HG03432 (cell line): ENCODE data around the gene SLC6A20.

Source experiments
- ATAC-seq: cut with Tn5 transposase; IDR thresholded peaks from one replicate; pipeline ENCODE4 v1.9.1; 2021; ENCODE audit warnings: mild to moderate bottlenecking, moderate library complexity; ENCODE audit not compliant: unreplicated experiment

SLC6A20 gene

DNA sequence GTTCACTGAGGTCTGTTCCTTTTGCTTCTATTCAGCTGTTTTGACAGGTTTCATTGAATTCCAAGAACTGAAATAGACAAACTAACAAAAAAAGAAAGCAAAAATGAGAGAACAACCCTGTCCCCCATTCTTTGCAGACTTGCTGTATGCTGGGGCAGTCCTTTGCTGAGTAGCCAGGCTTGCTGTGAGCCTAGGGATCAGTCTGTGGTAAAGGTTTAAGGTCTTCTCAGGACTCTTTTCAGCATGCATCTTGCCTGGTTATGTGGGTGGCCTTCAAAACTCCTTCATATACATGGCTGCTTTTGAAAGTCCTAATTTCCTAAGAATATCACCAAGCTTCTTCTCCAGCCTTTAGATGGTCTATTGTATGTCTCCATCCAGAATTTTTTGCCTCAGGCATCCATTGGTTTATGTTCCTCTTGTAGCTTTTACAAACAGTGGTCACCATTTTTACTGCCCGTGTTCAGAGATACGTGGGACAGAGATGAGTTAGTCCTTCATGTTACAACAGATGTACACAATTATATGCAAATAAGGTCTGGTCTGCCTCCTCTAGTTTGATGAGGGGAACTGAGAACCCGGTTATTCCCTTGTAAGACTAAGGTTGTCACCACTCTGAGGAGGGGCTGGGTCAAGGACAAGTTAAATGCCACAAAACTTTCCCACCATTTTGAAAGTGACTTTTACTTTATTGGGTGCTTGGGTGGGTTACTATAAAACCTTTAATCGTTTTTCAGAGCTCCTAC is 65.8 kb downstream of the SLC6A20 start:
- no peak for ATAC-seq

DNA sequence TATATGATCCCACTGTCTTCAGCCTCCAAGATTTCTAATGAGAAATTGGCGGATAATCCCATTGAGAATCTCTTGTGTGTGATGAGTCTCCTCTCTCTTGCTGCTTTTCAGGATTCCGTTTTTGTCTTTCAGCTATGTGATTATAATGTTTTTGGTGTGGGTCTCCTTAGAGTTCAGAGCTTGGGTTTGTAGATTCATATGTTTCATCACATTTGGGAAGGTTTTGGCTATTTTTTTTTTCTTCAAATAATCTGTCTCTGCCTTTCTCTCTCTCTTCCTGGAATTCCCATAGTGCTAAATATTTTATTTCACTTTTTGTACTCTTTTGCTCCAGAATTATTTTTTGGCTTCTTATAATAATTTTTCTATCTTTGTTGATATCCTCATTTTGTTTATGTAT is 66.7 kb downstream of the SLC6A20 start:
- ATAC-seq = no peak

DNA sequence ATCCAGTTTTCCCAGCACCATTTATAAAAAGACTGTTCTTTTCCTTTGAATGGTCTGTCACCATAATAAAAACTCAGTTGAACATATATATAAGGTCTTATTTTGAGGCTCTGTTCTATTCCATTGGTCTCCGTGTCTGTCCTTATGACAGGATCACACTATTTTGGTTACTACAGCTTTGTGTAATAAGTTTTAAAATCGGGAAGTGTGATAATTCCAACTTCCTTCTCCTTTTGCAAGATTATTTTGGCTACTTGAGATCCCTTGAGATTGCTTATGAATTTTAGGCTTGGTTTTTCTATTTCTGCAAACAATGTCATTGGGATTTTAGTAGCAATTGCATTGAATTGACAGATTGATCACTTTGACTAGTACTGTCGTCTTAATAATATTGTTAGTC is 71.4 kb downstream of the SLC6A20 start:
- no peak for ATAC-seq

- ATAC-seq = no peak
These were observed 76.5 kb downstream of the SLC6A20 start for GRCh38 chr3:45719655-45720487.

DNA sequence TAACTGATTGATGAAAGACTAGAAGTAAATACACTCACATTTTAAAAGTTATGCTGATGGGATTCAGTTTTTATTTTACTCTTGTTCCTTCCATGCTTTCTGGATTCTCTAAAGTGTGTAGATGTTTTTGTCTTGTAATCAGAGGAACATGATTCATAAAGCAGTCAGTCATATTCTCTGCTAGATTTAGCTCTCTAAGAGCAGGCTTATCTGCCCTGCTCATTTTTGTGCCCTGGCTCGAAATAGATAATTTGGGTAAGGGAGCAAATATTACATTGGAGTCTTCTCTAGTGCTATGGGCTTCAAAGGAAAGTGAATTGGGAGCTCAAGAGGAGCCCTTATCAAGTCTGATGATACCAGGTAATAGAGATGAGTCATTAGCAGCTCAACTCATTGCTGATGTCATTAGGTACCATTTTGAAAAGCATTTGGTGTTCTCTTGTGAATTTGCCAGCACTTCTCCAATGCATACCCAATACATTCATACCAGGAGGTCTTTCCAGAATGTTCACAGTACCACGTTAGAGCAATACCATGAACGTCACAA is 79.5 kb downstream of the SLC6A20 start:
- no peak for ATAC-seq

GRCh38 chr3:45715945-45716344 is 80.4 kb downstream of the SLC6A20 start:
- ATAC-seq = no peak

DNA sequence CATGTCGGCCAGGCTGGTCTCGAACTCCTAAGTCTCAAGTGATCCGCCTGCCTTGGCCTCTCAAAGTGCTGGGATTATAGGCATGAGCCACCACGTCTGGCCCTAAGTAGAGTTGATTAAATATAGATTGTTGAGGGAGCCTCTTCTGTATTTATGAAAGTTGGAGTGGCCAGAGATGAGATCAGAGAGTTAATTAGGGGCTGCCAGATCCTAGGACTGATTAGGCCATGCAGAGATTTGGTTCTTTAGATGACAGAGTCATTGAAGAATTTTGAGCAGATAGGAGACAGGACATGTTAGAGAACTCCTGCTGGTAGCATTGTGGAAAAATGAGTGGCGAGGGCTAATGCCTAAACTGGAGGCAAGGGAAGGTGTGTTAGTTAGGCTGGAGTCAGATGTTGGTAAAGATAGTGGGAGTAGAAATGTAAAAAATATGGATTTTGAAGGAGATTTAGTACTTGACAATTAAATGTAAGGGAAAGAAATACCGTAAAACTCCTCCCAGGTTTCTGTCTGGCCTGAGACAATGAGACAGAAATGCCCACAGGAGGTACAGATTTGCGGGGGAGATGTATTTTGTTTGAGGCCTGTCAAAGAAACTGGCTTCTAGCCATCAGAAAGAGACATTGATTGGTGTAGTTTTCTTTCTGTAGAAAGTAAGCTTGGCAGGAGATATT is 83.8 kb downstream of the SLC6A20 start:
- no peak for ATAC-seq

- no peak for ATAC-seq
These were observed 84.4 kb downstream of the SLC6A20 start for GRCh38 chr3:45711931-45712330.

- ATAC-seq = no peak
These were observed 90.2 kb downstream of the SLC6A20 start for GRCh38 chr3:45705839-45706808.
